HG03571 (cell line): ENCODE results near the gene EML1.

ENCODE experiments used
- ATAC-seq: cut with Tn5 transposase; IDR thresholded peaks from one replicate; pipeline ENCODE4 v1.9.1; 2021; ENCODE audit not compliant: unreplicated experiment

Gene EML1

GRCh38 chr14:99775351-99775750 lies 17.9 kb upstream of the EML1 start:
- ATAC-seq, result no peak

GRCh38 chr14:99777951-99778350 lies 15.3 kb upstream of the EML1 start:
- no peak for ATAC-seq

GRCh38 chr14:99779751-99780150 lies 13.5 kb upstream of the EML1 start:
- ATAC-seq, result no peak

- no peak for ATAC-seq
These were observed 12.5 kb upstream of the EML1 start for GRCh38 chr14:99780690-99781089.

- ATAC-seq, result no peak
These were observed 12.1 kb upstream of the EML1 start for GRCh38 chr14:99781091-99781490.

GRCh38 chr14:99781853-99782610 lies 11.2 kb upstream of the EML1 start:
- no peak for ATAC-seq

GRCh38 chr14:99784508-99784907 lies 8.7 kb upstream of the EML1 start:
- no peak for ATAC-seq

GRCh38 chr14:99785426-99785825 lies 7.8 kb upstream of the EML1 start:
- ATAC-seq, result no peak

- no peak for ATAC-seq
These were observed 6.7 kb upstream of the EML1 start for GRCh38 chr14:99786511-99786989.

GRCh38 chr14:99788713-99789112 lies 4.5 kb upstream of the EML1 start:
- ATAC-seq, result no peak

- no peak for ATAC-seq
These were observed 3.6 kb upstream of the EML1 start for GRCh38 chr14:99789581-99789980.

GRCh38 chr14:99790201-99790977 lies 2.8 kb upstream of the EML1 start:
- ATAC-seq, result no peak

- no peak for ATAC-seq
These were observed 2.2 kb upstream of the EML1 start for GRCh38 chr14:99790978-99791376.

GRCh38 chr14:99791476-99792209 lies 1.6 kb upstream of the EML1 start:
- no peak for ATAC-seq

- no peak for ATAC-seq
These were observed 1.0 kb upstream of the EML1 start for GRCh38 chr14:99792210-99792535.

GRCh38 chr14:99792551-99793212 lies 531 bp upstream of the EML1 start:
- ATAC-seq, result no peak

- ATAC-seq, result no peak
These were observed 1.1 kb downstream of the EML1 start for GRCh38 chr14:99794151-99794780.

GRCh38 chr14:99795046-99795445 lies 1.8 kb downstream of the EML1 start:
- no peak for ATAC-seq

- no peak for ATAC-seq
These were observed 4.0 kb downstream of the EML1 start for GRCh38 chr14:99797231-99797630.

GRCh38 chr14:99800781-99801180 lies 7.6 kb downstream of the EML1 start:
- no peak for ATAC-seq
